Stimulated activated CD8-positive, alpha-beta memory T cell treated with anti-CD3 and anti-CD28 coated beads, Interleukin-2, amount 100 ng/mL, for 1 hour (primary cell): ENCODE data around the gene PSKH1.
A peak's percentile ranks its signal among the peaks of the same experiment; 100 is the strongest.
"Not testable (repeated sequence)": the region's sequence is repeated elsewhere in the genome, so short reads cannot be mapped to it uniquely, and the experiment has no call there.

Source experiments
- DNase-seq, 2 donors: peaks; one replicate each; pipeline ENCODE4 v3.0.0-alpha.2; 2020; ENCODE audit warnings: low read depth in 2 of 2

Gene PSKH1

GRCh38 chr16:67961551-67961957, 68.5 kb downstream of the PSKH1 start:
- DNase-seq: no peak

- DNase-seq: no peak
These were observed 69.1 kb downstream of the PSKH1 start for GRCh38 chr16:67962135-67962534.

- no peak for DNase-seq
These were observed 70.2 kb downstream of the PSKH1 start for GRCh38 chr16:67963292-67963661.

- DNase-seq: no peak
These were observed 70.7 kb downstream of the PSKH1 start for GRCh38 chr16:67963662-67964321.

GRCh38 chr16:67964477-67965131, 71.5 kb downstream of the PSKH1 start:
- no peak for DNase-seq

- no peak for DNase-seq
These were observed 72.9 kb downstream of the PSKH1 start for GRCh38 chr16:67965668-67966548.

GRCh38 chr16:67966549-67967182, 73.6 kb downstream of the PSKH1 start:
- no peak for DNase-seq

GRCh38 chr16:67967183-67967957, 74.3 kb downstream of the PSKH1 start:
- no peak for DNase-seq

GRCh38 chr16:67967958-67968399, 74.9 kb downstream of the PSKH1 start:
- DNase-seq: no peak

- peak; percentile 63 to 74 for DNase-seq
These were observed 75.6 kb downstream of the PSKH1 start, which contains the start of gene SLC12A4 for GRCh38 chr16:67968400-67969253. SLC12A4 (minus strand) TSS chr16:67968637; CDS start chr16:67968553, 84 bp downstream.

- no peak for DNase-seq
These were observed 76.4 kb downstream of the PSKH1 start for GRCh38 chr16:67969254-67970039.

- no peak for DNase-seq
These were observed 78.1 kb downstream of the PSKH1 start for GRCh38 chr16:67971111-67971510.

GRCh38 chr16:67972285-67972684, 79.2 kb downstream of the PSKH1 start:
- not testable (repeated sequence) for DNase-seq

- no peak for DNase-seq
These were observed 82.5 kb downstream of the PSKH1 start for GRCh38 chr16:67975321-67976105.

- DNase-seq: no peak
These were observed 83.2 kb downstream of the PSKH1 start for GRCh38 chr16:67976205-67976604.

GRCh38 chr16:67977005-67977404, 84.0 kb downstream of the PSKH1 start:
- no peak for DNase-seq

GRCh38 chr16:67977469-67978227, 84.6 kb downstream of the PSKH1 start:
- DNase-seq: no peak
